ENCODE measurements around the gene THEM5. TPM values are rescaled to one million over a fixed set of nuclear protein-coding genes. Genes with fewer than 3 reads are reported as not detected.

THEM5 gene
- total RNA-seq, 1 donor from 2014 or later = not detected

- DNase-seq (ENCODE audit: low read depth, low spot score) = no peak
These were observed 13.8 kb downstream of the THEM5 start, which contains the start of gene C2CD4D for GRCh38 chr1:151839457-151840403. C2CD4D (minus strand) TSS chr1:151839820; CDS start chr1:151838989, 831 bp downstream.

- DNase-seq (ENCODE audit: low read depth, low spot score) = no peak
These were observed 14.5 kb downstream of the THEM5 start for GRCh38 chr1:151839082-151839412.

DNA sequence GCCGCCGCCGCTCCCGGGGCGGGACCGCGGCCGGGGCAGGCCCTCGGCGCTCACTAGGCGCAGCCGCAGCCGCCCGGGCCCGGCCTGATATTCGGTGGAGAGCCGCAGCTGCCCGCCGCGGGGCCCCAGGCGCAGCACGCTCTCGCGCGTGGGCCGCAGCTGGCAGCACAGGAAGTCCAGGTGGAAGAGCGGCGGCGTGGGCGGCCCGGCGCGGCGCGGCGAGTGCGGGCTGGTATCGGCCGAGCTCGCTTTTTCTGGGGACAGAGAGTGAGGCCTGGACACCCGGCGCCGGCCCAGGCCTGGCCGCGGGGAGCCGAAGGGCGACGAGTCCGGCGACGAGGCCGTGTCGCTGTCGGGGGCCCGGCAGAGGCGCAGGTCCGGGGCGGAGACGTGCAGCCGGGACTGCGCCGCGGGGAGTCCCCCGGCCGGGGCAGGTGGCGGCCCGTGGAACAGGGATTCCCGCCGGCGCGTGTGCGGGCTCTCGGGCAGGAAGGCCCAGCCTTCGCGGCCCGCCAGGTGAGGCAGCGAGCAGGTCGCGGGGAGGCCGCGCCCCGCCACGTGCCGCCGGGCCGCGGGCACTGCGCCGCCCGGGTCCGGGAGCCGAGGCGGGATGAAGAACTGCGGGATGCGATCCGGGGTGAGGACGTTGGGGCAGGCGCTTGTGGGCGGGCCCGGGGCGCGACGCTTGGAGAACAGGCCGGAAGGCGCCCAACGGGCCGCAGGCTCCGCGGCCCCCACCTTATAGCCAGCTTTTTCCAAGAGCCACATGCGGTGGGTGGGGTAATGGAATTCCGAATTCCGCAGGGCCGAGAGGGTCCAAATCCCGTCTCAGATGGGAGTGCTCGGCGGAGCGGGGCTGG is 15.1 kb downstream of the THEM5 start:
- DNase-seq (ENCODE audit: low read depth, low spot score) = no peak

DNA sequence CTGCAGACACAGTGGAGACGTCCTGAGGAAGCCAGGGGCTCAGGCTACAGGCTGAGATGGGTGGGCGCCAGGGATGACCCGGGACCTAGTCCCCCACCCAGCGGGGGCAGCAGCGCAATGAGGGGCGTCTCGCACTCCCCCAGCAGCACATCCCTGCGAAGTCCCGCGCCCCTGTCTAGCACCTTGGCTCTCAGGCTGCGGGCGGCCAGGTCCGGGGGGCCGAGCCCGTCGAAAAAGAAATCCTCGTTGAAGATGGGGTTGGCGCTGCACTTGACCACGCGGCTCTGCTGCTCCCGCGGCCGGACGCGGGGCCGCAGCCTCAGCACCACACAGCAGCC is 15.7 kb downstream of the THEM5 start:
- no peak for DNase-seq (ENCODE audit: low read depth, low spot score)

GRCh38 chr1:151837197-151837596 is 16.3 kb downstream of the THEM5 start:
- DNase-seq (ENCODE audit: low read depth, low spot score) = no peak

GRCh38 chr1:151835596-151835995 is 17.9 kb downstream of the THEM5 start:
- DNase-seq (ENCODE audit: low read depth, low spot score) = no peak

GRCh38 chr1:151834239-151834638 is 19.3 kb downstream of the THEM5 start:
- no peak for DNase-seq (ENCODE audit: low read depth, low spot score)

GRCh38 chr1:151833172-151833900 is 20.2 kb downstream of the THEM5 start:
- no peak for DNase-seq (ENCODE audit: low read depth, low spot score)

DNA sequence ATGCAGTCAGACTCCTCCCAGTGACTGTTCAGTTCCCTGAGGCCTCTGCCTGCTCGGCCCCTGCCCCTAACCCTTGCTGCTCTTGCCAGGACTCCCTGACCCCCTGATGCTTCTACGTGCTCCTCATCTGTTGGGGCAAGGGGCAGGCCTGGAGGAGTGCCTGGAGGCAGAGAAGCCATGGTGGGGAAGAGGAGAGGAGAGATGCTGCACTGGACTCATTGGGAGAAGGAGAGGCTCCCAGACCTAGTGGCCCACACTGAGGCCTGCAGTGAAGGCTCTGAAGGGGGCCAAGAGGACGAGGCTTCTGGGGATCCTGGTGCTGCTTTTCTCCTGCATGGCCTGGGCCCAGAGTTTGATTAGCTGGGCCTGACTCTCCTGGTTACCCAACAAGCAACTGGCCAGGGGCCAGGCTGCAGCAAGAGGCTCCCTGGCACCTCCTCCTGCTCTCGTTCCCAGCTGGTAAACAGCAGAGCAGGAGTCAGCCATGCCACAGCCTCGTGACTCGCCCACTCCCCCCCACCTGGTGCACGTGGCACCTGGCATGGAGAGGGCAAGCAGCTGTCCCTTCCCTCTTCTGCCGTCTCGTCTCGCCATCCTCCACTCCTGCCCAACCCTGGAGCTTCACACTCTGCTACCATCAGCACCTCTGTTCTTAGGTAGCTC is 21.1 kb downstream of the THEM5 start:
- DNase-seq (ENCODE audit: low read depth, low spot score) = no peak

DNA sequence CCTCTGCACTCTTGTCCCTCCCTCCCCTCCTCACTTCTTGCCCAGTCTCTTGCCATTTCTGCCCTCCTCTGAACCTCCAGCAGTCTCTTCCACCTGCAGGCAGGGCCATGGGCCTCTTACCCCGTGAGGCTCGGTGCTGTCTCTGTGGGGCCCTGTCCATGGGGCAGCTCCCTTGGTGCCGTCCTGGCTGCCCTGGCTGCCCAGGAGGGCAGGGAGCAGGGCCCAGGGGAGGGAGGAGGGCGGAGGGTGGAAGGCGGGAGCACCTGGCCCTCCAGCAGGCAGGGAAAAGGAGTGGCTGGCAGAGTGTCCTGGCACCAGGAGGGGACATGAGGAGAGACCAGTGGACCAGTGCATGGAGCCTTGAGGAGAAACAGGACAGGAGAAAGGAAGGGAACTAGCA is 21.9 kb downstream of the THEM5 start, which contains the start of gene RORC:
RORC (minus strand) TSS at position 198 of the 400 bp plus-strand sequence; CDS start at position 160, 38 bp downstream.
- DNase-seq (ENCODE audit: low read depth, low spot score) = no peak

DNA sequence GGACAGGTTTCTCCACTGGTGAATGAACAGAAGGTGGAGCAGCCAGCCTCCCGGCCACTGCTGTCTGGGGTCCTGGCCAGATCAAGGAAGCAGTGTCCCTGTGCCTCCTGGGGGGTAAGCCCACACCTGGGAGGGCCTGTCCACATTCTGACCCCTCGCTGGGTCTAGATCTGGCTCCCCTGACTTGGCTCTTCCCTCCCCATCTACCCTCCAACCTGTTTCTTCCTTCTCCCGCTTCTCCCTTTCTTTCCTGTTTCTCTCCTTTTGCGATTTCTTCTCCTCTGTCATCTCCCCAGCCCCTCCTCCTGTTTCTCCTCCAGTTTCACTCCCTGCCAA is 22.3 kb downstream of the THEM5 start:
- DNase-seq (ENCODE audit: low read depth, low spot score) = no peak

- no peak for DNase-seq (ENCODE audit: low read depth, low spot score)
These were observed 23.5 kb downstream of the THEM5 start for GRCh38 chr1:151830055-151830454.

DNA sequence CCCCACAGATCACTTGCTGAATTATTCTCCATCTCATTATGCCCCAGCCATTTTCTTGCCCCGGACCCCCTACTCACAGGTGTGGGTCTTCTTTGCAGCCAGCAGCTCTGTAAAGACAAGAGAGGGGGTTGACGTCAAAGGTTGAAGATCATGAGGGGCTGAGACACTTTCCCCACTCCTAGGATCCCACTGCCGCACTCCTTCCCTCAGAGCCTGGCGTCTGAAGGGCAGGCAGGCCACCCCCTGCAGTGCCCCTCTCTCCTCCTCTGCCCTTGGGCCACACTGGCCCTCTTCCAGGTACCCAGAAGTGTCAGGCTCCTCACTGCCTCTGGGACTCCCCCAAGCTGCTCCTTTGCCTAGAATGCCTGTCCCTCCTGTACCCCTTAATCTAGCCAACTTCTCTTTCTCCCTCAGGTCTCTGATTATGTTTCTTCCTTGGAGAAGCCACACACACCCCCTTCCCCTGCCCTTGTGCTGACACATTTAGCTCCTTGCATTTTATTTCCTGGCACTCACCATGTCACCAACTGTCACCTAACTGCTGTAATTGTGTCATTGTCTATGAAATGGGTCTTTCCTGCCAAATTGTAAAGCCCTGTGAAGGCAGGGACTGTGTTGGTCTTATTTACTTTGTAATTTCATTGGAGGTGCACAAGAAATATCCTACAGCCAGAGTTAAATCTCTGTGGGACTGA is 24.0 kb downstream of the THEM5 start:
- DNase-seq (ENCODE audit: low read depth, low spot score) = no peak

DNA sequence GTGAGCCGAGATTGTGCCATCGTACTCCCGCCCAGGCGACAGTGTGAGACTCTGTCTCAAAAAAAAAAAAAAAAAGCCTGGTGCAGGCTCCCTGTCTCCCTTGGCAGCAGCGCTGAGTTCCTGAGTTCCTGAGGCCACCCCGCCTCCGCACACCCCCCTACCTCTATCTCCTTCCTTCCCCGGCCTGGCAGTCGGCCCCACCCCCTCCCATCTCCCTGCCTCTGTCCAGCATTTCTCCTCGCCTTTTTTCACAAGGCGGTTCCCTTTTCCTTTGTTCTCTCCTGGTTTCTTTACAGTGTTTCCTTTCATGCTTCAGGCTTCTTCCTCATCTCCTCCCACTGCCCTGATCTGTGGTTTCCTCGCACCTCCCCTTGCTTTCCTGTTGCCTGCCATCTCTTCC is 24.6 kb downstream of the THEM5 start:
- DNase-seq (ENCODE audit: low read depth, low spot score) = no peak

GRCh38 chr1:151827853-151828252 is 25.7 kb downstream of the THEM5 start:
- no peak for DNase-seq (ENCODE audit: low read depth, low spot score)

GRCh38 chr1:151825751-151826660 is 27.5 kb downstream of the THEM5 start:
- DNase-seq (ENCODE audit: low read depth, low spot score) = no peak

GRCh38 chr1:151825204-151825603 is 28.3 kb downstream of the THEM5 start:
- no peak for DNase-seq (ENCODE audit: low read depth, low spot score)

GRCh38 chr1:151823175-151823574 is 30.3 kb downstream of the THEM5 start:
- no peak for DNase-seq (ENCODE audit: low read depth, low spot score)

DNA sequence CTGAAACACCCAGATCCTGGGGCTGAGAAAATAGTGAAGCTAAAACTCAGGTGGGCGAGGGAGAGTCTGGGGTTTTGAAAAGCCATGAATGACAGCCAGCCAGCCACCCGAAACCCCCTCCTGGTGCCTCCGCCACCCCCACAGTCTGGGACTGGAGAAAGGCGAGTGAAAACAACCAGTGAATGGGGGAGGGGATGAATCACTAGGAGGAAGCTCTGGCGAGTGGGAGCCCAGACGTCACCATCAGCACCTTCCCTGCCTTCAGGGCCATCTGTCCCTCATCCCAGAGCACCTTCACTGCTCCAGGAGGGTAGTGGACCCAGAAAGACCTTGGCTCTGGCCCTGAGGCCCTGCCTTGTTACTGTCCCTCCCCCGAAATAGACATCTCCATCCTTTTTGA is 31.1 kb downstream of the THEM5 start:
- DNase-seq (ENCODE audit: low read depth, low spot score) = no peak

DNA sequence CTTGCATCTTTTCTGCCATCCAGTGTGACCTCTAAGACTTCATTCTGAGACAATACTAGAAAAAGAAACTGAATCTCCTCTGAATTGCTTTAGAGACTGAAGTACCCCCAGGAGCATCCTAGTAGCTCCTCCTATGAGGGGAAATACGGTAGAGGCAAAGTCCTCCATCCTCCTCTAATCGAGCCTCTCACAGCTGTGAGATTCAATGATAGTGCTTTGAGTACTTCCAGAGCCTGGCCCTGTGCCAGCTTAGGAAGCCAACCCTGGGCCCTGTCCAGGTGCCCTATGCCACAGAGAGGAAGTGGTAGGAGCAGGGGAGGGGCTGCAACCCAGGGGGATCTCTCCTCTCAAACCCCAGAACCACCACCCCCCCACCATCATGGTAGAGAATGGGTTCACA is 32.6 kb downstream of the THEM5 start:
- DNase-seq (ENCODE audit: low read depth, low spot score) = no peak

Measured in pulmonary artery endothelial cell (primary cell).